Kidney (tissue), 14 donors: ENCODE data around the gene TRERF1. TPM values are rescaled to one million over a fixed set of nuclear protein-coding genes. Genes with fewer than 3 reads are reported as not detected.

Experiments used
- DNase-seq, 5 donors: peaks; one replicate each; pipeline ENCODE4 v3.0.0-alpha.2; 2013 to 2020
- FAIRE-seq: peaks from 2 replicates; lab custom pipeline; 2012; peaks lifted over from hg19 to GRCh38; lab: Jason Lieb, UNC
- H3K27ac ChIP-seq, 2 donors: one replicate each; pipeline ENCODE4 v1.7.0; 2013; ENCODE audit warnings: low read depth in 2 of 2, low read length in 2 of 2, inconsistent platforms in 1 of 2
- H3K27me3 ChIP-seq: one replicate; pipeline ENCODE4 v1.7.1; 2013; ENCODE audit warnings: low read length, inconsistent platforms; ENCODE audit not compliant: control insufficient read depth, insufficient read depth
- H3K36me3 ChIP-seq, 3 donors: one replicate each; pipeline versions ENCODE4 v1.7.0 to v1.7.1; 2013; ENCODE audit warnings: low read length in 3 of 3, control low read depth in 1 of 3, inconsistent platforms in 1 of 3; ENCODE audit not compliant: insufficient read depth in 3 of 3, control insufficient read depth in 2 of 3
- H3K4me1 ChIP-seq, 3 donors: one replicate each; pipeline versions ENCODE4 v1.7.0 to v1.7.1; 2013; ENCODE audit warnings: low read length in 3 of 3, inconsistent platforms in 1 of 3, low read depth in 1 of 3; ENCODE audit not compliant: control insufficient read depth in 2 of 3, insufficient read depth in 2 of 3
- H3K4me3 ChIP-seq, 3 donors: one replicate each; pipeline versions ENCODE4 v1.7.0 to v1.8.1; 2013; ENCODE audit warnings: low read length in 3 of 3, control low read depth in 1 of 3, inconsistent platforms in 1 of 3
- H3K9ac ChIP-seq, 3 donors: one replicate each; pipeline versions ENCODE4 v1.7.0 to v1.7.1; 2013; ENCODE audit warnings: low read length in 3 of 3, control low read depth in 1 of 3, inconsistent platforms in 1 of 3
- H3K9me3 ChIP-seq, 3 donors: one replicate each; pipeline versions ENCODE4 v1.7.0 to v1.7.1; 2013; ENCODE audit warnings: low read length in 3 of 3, control low read depth in 1 of 3, inconsistent platforms in 1 of 3; ENCODE audit not compliant: control insufficient read depth in 2 of 3, insufficient read depth in 1 of 3
- intact Hi-C: fragments of 100-400 bp; cut with DNase I; formaldehyde crosslinking; loops from one replicate; pipeline ENCODE4 v1.11.1; 2022
- polyA plus RNA-seq: library from polyadenylated mRNA; stranded (reverse); fragments of 350-450 nt; fragmentation: Illumina TruSeq; extraction: RNeasy Lipid Tissue Mini Kit (QIAGEN cat#74804); gene quantifications from one replicate; pipeline ENCODE4 v1.2.3, GENCODE V29; 2014; ENCODE audit warnings: low read depth, low replicate concordance; ENCODE audit not compliant: insufficient read depth
- total RNA-seq: library from RNA; stranded (reverse); fragmentation: NEBNext Ultra II Directional; extraction: Animal tissue kit (Norgen Biotek cat#: 25700); gene quantifications from one replicate; pipeline ENCODE4 v1.2.1, GENCODE V29; 2021
- TF ChIP-seq, protein P1 (sequence below): IDR thresholded peaks from 3 replicates; pipeline ENCODE4 v1.5.1; 2012; ENCODE audit warnings: mild to moderate bottlenecking, moderate library complexity, borderline replicate concordance; ENCODE audit not compliant: insufficient read depth; ENCODE audit errors: extremely low read depth
- donor health status: control.
- donor health status: control.
- donor health status: control.
- donor health status: control.
- donor health status: control.
- donor health status: DM: yes; HTN: yes; CAD: no.
- donor health status: Normal renal cell carcinoma (clear cell type).

TRERF1 gene
- total and polyA plus RNA-seq, 2 donors from 2014 or later: 1.5 to 8.4 TPM

DNA sequence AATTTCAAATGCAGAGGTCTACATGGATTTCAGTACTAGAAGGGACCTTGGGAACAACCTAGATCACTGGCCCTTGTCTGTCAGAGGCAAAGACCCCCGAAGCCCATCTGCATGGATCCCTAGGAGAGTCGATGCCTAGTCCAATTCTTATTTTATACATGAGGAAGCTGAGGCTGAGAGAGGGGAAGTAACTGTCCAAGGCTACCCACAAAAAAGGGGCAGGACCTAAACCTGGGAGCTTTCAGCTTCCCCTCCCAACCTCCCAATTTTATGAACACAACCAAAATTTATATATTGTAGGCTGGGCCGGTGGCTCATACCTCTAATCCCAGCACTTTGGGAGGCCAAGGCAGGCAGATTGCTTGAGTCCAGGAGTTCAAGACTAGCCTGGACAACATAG, 73.2 kb downstream of the TRERF1 start:
- FAIRE-seq: no peak
- peaks cover 0 to 3% (median 0%) of the 10 kb centered on the region in 3 donors for H3K4me1 ChIP-seq
- no peak overlapping the region for H3K27ac ChIP-seq
- no peak overlapping the region for H3K9ac ChIP-seq
- H3K27me3 ChIP-seq: no peaks in the 10 kb centered on the region
- no peaks in the 10 kb centered on the region for H3K9me3 ChIP-seq
- TF ChIP-seq, protein P1, sequence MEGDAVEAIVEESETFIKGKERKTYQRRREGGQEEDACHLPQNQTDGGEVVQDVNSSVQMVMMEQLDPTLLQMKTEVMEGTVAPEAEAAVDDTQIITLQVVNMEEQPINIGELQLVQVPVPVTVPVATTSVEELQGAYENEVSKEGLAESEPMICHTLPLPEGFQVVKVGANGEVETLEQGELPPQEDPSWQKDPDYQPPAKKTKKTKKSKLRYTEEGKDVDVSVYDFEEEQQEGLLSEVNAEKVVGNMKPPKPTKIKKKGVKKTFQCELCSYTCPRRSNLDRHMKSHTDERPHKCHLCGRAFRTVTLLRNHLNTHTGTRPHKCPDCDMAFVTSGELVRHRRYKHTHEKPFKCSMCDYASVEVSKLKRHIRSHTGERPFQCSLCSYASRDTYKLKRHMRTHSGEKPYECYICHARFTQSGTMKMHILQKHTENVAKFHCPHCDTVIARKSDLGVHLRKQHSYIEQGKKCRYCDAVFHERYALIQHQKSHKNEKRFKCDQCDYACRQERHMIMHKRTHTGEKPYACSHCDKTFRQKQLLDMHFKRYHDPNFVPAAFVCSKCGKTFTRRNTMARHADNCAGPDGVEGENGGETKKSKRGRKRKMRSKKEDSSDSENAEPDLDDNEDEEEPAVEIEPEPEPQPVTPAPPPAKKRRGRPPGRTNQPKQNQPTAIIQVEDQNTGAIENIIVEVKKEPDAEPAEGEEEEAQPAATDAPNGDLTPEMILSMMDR: no peak
- no peak for DNase-seq
- no peaks in the 10 kb centered on the region for H3K36me3 ChIP-seq
- intact Hi-C loops: no loop called here
- H3K4me3 ChIP-seq: no peak overlapping the region

DNA sequence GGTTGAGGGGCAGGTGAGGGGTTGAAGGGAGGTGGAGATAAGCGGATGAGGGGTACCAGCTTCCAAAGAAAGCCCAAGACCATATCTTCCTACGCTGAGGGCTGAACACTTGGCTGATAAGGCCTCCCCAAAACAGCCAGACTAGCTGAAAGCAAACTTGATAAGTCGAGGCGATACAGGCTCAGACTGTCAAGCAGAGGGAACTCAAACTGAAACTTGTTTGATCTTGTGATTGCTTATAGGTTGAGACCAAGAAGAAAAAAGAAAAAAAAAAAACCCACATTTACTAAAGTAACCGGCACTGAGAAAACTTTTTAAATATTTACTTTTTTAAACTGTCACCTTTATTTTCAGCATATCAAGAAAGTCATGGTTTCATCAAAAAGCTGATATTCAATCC, 73.6 kb downstream of the TRERF1 start:
- Histone ChIP-seq H3K36me3 (no peaks in the 10 kb centered on the region), H3K9ac (no peak overlapping the region), H3K4me1 (peaks cover 0 to 3% (median 0%) of the 10 kb centered on the region in 3 donors), H3K27me3 (no peaks in the 10 kb centered on the region), H3K27ac (no peak overlapping the region), H3K9me3 (no peaks in the 10 kb centered on the region), H3K4me3 (no peak overlapping the region)
- no peak for DNase-seq
- intact Hi-C loops: no loop called here
- no peak for FAIRE-seq
- TF ChIP-seq, protein P1: no peak

DNA sequence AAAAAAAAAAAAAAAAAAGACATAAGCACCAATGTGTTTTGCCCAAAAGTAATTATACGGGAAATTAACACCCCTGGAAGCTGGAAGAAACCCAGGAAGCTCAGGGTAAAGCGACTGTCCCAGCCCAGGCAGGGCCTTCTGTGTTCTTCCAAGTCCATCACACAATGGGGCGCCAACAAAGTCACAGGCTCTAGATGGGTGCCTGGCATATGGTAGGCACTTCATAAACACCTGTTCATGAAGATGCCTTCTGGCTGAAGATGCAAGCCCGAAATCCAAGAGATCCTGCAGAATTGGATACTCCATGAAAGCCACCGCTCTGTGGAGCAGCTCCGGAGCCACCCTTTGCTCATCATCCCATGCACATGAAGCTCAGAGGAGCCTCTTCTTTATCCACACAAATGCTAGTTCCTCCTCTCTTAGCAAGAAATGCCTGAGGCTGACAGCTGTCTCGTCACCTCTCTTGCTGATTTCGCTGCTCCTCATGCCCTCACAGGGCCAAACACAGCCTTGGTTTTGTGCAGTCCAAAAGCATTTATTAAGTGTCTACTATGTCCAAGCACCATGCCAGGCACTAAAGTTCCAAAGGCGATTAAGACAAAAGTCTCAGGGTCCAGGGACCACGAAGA, 76.6 kb downstream of the TRERF1 start:
- TF ChIP-seq, protein P1: no peak
- Histone ChIP-seq H3K9me3 (no peaks in the 10 kb centered on the region), H3K4me1 (no peaks in the 10 kb centered on the region), H3K27me3 (no peaks in the 10 kb centered on the region), H3K4me3 (no peak overlapping the region), H3K9ac (no peak overlapping the region), H3K27ac (no peak overlapping the region), H3K36me3 (no peaks in the 10 kb centered on the region)
- DNase-seq (no peak), FAIRE-seq (no peak)
- intact Hi-C loops: no loop called here
